Activated CD4-positive, alpha-beta T cell treated with anti-CD3 and anti-CD28 coated beads, Interleukin-2, amount 50 U/mL, for 24 hours (primary cell): Measurements from ENCODE around the gene NHLH1.

Experiments used
- DNase-seq, 2 donors: peaks; one replicate each; pipeline ENCODE4 v3.0.0-alpha.2; 2020; ENCODE audit warnings: low read depth in 1 of 2, low spot score in 1 of 2

The NHLH1 gene

DNA sequence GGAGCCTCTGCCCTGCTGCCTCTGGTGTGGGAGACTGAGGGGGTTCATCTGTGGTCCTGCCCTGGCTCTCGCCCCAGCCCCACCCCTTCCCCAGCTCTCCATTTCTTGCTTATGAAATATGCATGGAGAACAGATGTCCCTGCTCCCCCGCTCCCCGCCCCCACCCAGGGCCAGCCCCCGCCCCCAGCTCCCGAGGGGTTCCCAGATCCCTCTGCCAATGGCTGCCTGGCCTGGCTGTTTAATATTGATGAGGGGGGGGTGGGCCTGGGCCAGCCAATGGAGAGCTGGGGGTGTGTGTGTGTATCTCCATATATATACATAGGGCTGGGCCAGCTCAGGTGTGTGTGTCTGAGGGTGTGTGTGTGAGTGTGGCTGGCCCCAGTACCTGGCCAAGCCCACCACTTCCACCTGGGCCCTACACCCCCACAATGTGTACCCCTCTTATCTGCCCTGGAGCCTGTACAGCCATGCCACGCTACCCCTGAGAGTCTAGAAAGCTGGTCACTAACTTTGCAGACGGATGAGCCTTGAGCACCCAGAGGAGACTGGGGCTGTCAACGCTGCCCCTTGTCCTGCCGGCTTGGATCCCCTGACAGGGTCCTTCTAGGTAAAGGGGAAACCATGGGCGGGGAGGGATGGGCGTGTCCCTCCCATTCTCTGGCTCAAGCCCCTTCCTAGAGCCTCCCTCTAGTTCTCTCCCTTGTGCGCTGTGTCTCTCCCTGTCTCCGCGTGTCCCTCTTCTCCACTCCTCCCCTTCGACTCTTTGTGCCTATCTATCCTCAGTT lies at the start of gene NHLH1:
Gene NHLH1 (plus strand): TSS at position 341 of the 785 bp plus-strand sequence. CDS start 3,661 bp downstream, outside the sequence.
- no peak for DNase-seq

DNA sequence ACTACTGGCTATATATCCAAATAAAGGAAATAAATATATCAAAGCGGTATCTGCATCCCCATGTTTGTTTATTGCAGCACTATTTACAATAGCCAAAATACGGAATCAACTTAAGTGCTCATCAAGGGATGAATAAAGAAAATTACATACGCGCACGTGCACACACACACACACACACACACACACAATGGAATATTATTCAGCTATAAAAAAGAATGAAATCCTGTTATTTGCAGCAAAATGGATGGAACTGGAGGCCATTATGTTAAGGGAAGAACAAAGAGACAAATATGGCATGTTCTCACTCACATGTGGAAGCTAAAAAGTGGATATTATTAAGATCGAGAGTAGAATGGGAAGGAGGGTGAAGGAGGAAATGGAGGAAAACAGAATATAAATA lies 44.0 kb upstream of the NHLH1 start:
- DNase-seq, result no peak

DNA sequence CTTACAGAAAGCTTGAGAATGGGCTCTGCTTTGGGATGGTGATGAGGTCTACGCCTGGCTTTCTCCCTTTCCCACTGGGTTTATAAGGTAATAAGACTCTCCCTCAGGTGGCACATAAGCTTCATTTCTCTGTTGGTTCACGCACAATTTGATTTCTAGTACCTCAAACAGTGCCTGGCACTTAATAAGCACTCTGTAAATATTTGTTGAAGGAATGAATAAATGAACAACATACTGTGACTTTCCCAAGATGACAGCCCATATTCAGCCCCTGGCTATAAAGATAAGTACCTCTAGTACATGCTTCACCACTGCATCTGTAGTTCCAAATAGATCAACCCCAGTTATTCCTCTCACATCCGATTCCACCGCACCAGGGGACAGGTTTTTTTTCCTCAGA lies 41.6 kb upstream of the NHLH1 start:
- no peak for DNase-seq

DNA sequence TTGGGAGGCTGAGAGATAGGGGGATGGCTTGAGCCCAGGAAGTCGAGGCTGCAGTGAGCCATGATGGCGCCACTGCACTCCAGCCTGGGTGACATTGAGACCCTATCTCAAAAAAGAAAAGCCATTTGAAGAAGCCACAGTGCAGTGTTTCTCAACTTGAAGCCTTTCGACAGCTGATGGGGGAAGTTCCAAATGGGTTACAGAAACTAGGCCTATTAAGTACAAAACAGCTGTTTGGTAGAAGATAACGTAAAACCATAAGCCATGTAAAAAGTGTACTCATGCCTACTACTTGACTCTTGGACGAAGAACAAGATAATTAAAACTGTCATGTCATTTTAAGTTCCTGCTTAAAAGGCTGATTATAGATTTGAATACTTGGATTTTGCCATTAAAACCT lies 40.5 kb upstream of the NHLH1 start:
- DNase-seq, result no peak

DNA sequence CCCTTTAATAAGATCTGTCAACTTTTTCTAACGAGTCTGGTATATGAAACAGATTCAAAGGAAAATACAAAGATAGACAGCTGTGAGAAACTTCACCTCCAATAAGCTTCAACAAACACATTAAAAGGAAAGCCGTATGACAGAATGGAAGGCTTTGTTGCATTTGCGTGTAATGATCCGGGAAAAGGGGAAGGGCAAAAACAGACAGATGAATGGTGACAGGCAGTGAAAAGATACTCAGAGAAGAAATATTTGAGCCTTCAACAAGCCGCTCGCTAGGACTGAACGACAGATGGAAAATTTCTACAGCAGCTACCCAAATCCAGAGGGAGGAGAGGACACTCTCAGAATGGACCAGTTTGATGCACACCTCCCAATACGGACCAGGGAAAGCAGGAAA lies 38.7 kb upstream of the NHLH1 start:
- no peak for DNase-seq

DNA sequence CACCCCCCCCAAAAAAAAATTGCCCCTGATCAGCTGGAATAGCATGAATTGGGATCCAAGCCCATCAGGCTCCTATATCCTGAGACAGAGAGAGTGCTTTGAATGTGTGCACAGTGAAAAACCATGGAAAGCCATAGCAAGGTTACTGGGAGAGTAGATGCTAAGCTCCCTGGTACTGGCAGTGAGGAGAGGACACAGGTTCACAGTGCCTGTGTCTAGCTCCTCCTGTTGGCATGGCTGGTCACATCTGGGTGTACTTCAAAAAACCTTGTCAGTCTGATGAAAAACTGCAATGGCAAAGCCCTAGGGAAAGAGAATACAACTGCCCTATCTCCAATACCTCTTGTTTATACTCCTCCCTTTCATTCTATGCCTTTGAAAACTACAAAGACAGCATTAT lies 36.8 kb upstream of the NHLH1 start:
- no peak for DNase-seq

DNA sequence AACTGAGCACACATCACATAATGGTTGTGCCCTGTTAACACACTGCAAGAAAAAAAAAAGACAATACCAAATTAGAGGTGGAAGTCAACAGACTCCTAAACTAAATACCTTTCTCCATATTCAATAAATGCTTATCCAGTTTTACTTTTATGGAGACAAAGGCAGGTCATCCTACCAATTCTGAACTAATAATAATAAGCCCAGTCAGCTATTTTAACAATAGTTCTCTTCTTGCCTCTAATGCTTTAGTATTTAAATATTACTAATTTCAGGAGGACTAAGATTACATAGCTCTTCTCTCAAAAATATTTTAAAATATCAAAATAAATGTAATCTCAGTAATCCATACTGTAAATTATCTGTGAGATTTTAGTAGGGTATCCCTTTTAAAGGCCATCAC lies 34.4 kb upstream of the NHLH1 start:
- DNase-seq, result no peak

DNA sequence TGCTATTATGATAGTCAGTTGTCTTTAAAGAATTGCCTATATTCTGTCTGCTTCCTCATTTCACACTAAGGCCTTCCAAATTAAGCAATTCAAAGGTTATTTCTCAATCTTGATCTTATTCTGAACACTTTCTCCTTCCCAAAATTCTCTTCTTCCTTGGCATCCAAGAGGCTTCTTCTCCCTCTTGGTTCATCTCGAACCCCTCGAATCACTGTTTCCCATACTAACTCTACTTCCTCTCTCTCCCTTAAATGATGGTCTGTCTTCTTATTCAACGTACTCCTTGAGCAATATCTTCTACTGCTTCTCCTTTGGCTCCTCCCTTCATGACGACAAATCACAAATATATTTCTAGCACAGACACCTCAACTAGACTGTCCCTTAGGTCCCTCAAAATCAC lies 28.3 kb upstream of the NHLH1 start:
- no peak for DNase-seq

DNA sequence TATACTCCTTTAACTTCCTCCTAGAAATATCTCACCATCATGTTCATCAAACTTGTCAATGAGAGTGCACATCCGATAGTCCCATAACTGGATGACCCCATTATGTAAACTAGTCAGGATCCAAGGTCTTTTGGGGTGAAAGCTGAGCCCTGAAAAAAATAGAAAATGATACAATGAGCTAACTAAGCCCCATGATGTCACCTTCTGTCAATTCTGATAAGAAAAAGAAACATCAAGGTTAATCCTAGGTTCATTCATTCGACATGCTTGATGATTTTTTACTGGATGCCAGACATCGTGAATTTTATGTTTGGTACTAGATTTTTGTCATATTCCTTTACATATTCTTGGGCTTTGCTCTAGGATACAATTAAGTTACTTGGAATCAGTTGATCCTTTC lies 26.7 kb upstream of the NHLH1 start:
- DNase-seq, result no peak

DNA sequence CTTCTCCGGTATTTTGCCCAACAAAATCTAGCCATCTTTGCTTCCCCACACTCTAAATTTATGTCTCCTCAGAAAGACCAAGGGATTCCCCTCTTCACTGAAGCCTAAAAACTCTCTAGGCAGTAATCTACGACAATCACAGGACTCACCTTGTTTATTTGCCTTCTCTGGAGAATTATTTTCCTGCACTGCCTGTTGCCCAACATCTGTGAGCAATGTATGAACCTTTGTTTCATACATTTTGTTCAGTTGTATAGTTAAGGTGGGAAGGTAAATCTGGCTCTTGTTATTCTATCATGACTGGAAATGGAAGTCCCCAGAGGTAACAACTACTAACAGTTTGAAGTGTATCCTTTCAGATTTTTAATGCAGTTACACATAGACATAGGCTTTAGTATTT lies 26.0 kb upstream of the NHLH1 start:
- no peak for DNase-seq

DNA sequence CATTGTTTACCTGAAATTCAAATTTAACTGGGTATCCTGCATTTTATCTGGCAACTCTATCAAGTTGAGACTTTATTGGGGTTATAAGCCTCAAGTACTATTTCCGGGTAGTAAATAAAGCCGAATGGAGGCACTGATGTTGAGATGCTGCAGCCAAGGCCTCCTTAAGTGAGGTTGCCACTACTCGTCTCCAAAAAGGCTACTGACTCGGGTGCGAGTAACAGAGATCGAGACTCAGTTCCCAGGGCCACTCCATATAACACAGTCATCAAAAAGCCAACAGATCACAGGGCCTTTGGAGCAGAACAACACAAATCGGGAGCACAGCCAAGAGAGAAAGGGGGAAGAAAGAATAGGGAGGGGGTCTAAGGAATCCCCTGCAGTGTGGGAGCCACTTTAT lies 24.3 kb upstream of the NHLH1 start:
- DNase-seq, result no peak

DNA sequence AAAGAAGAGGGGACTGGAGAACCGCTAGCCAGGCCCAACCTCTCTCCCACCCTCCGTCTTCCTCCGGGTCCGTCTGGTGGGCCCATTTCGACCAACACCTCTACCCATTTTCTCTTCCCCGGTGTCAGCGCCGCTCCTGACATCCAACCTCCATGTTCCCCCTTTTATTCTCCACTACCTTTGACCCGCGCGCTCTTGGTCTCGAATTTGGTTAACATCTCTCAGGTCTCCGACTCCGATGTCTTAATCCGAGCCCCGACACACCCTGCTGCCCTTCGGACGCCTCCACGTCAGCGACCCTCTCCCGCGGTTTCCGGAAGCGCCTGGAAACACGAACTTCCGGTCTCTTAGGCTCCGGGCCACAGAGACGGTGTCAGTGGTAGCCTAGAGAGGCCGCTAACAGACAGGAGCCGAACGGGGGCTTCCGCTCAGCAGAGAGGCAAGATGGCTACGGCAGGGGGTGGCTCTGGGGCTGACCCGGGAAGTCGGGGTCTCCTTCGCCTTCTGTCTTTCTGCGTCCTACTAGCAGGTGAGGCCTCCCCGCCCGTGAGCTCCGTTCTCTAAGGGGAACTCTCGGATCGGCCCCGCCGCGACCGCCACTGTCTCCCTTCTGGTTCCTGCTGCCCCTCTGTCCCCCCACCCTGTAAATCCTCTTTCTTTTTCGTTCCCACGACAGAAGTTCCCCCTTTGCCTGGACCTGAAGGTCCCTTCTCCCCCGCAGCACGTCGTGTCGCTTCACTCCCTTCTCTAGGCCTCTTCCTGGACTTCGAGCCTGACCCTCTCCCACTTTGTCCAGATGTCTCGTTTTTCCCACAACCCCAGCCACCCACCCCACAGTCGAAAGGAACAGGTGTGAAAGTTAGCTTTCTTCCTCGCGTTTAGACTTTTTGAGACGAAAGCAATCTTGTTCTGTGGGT lies 23.7 kb upstream of the NHLH1 start, which contains the start of the genes COPA and NCSTN:
Gene COPA (minus strand): TSS at position 298 of the 917 bp plus-strand sequence. CDS start 80 bp downstream, at position 218.
Gene NCSTN (plus strand): TSS at position 431 of the 917 bp plus-strand sequence. CDS start 14 bp downstream, at position 445.
- peak; percentile 69 to 90 for DNase-seq

DNA sequence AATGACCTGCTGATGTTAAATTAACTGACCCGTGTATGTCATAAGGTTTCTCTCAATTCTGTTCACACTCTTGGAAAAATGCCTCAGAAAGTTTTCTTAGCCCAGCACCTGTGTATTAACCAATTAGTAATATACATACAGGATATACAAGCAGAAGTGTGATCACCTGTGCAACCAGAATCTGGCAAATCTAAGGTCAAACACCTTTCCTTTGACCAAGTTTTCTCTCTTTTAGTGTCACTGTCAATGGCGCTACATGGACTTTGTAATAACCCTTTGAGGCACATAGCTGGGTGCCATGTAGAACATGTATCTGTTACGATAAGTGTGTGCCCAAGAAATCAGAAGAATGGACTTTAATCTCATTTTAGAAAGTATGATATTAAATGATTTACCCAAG lies 22.6 kb upstream of the NHLH1 start:
- no peak for DNase-seq

DNA sequence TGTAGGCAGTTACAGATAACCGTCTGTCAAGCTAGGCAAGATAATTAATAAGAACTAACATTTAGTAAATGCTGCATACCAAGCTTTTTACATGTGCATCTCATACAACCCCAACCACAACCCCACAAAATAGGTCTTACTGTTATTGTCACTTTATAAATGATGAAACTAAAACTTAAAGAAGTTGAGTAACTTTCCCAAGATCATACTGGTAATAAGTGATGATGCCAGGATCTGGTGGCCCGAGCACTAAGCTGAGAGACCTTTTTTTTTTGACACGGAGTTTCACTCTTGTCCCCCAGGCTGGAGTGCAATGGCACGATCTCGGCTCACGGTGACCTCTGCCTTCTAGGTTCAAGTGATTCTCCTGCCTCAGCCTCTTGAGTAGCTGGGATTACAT lies 21.9 kb upstream of the NHLH1 start:
- no peak for DNase-seq

DNA sequence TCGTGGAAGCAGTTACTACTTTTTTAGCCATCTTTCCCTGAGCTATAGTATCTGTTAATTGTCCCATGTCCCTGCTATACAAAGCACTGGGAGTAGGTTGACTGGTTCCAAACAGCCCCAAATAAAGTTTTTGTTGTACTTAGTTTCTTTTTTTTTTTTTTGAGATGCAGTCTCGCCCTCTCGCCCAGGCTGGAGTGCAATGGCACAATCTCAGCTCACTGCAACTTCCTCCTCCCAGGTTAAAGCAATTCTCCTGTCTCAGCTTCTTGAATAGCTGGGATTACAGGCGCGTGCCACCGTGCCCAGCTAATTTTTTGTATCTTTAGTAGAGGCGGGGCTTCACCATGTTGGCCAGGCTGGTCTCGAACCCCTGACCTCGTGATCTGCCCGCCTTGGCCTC lies 20.4 kb upstream of the NHLH1 start:
- DNase-seq, result no peak

DNA sequence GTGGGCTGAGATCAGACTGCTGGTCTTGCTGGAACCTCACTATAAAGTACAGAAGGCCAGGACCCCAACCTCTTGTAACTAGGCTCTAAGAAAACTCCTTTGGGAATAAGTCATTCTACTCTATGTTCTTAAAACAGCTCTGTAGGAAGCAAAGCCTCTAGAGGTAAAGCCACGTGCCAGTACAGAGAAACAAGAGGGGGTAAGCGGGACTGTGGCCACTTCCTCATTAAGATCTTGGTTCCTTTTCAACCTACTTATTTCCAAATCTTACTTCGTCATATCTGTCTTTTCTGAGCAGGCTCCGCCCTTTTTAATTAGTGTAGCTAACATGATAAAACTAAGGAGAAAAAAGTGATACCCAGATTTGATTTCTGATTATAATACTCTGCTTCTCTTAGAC lies 19.9 kb upstream of the NHLH1 start:
- DNase-seq, result no peak

DNA sequence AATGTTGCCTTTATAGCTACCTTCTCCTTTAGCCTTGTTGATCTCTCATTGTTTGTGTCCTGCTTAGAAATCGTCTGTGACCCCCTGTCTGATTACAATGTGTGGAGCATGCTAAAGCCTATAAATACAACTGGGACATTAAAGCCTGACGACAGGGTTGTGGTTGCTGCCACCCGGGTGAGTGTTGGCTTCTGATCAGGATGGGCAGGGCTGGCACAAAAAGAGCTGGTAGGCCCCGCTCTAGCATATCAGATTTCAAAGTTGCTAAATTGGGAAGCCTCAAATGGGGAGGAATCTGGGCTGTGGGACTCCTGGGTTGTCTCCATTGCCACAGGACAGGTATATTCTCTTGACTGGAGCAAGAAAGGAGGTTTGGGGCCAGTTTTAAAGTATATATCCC lies 15.2 kb upstream of the NHLH1 start:
- DNase-seq, result no peak

DNA sequence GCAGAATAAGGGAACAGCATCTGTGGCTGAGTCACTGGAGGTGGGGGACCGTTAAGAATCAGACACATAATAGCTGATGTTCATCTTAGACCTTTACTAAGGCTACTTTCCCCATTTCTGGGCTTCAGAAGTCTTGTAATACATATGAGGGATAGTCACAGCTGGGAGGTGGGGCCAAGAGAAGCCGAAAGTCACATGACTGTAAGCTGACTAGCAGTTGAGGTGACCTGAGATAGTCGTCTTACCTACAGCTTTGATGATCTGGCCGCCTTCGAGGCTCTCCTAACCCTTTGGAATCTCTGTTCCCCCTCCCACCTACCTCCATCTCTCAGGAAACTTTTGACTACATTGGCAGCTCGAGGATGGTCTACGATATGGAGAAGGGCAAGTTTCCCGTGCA lies 14.3 kb upstream of the NHLH1 start:
- DNase-seq, result no peak

DNA sequence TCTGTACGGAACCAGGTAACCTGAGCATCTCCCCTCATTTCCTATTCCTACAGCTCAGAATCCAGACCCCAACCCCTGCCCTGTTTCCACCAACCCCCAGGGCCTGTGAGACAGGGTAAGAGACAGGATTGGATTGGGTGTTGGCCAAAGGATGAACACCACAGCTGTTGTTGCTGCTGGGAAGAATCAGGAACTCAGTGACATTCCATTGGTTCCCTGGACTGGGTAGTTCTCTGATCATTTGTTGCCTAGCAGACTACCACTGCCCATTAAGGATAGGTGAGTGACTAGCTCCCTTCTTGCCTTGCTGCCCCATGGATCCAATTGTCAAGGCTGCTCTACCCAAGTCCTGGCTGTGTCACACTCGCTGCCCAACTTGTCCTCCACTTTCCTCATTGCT lies 13.6 kb upstream of the NHLH1 start:
- no peak for DNase-seq

DNA sequence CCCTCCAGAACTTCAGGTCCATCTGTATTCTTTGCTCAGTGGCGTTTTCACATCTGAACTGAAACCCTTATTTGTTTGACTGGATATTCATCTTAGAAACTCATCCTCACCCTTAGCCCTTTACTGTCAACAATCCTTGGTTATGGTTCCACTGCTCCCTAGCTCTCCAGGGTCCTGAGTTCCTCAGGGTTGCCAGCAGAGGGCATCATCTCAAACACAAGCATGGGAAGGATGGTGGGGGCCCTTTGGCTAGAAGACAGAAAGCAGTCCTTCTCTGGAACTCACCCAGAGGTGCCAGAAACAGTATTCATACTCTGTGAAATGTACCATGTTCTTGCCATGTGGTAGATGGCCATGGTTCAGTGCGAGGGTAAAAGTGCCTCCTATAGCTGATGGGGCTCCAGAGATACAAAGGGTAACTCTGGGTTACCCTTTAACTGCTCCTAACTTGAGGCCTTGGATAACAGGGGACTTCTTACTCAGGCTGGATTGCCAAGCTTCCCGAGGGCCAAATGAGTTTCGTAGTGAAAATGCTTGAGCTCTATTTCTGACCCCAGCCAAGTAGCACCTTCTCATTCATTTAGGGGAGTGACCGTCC lies 12.4 kb upstream of the NHLH1 start:
- DNase-seq, result peak in 1 of 2 donors; percentile 7

DNA sequence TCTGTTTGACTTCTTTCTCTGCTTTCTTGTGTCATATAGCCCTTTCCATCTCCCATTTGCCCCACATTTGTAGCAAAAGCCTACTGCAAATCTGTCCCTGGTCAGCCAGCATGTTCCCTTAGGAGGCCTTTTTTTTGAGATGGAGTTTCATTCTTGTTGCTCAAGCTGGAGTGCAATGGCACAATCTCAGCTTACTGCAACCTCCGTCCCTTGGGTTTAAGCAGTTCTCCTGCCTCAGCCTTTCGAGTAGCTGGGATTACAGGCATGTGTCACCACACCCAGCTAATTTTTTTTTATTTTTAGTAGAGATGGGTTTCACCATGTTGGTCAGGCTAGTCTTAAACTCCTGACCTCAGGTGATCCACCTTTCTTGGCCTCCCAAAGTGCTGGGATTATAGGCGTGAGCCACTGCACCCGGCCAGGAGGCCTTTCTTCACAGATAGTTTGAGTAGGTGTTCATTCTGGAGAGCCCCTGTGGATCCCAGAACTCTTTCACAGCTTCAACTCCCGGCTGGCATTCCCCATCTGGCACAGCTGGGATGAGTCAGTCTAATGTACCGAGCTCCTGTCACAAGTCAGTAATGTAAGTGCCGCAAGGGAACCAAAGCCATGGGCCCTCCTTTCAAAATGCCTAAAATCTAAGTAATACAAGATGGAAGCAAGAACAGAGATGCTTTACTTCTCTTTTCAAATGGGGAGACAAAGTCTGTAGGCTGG lies 9.4 kb upstream of the NHLH1 start:
- DNase-seq, result no peak
